ENCODE data around the gene ASIC2.

Gene ASIC2

DNA sequence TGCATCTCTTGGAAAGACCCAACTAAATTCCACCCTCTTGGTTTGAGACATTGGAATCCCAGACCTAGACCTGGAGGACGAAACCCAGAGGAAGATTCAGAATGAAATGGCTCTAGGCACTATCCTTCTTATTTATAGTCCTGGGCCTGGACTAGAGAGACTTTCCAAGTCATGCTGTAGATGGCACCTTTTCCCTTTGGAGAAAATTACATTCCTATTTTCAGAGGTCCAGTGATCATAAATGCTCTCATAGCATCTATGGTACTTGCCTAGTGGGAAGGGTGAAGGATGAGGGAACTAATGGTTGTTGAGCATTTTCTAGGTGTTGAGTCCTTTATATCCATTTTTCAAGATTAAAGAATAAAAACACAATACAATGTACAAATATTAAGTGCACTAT is 264.3 kb downstream of the ASIC2 start:
- H2AFZ ChIP-seq (ENCODE audit: low read length, unreplicated experiment): no peak overlapping the region
- H3K4me1 ChIP-seq (ENCODE audit: control insufficient read depth, insufficient read depth, low read length, unreplicated experiment): no peaks in the 10 kb centered on the region
- H3K27ac ChIP-seq (ENCODE audit: low read depth, low read length): no peak overlapping the region
- H3K79me2 ChIP-seq (ENCODE audit: control insufficient read depth, insufficient read depth, low read length, unreplicated experiment): no peaks in the 10 kb centered on the region
- H3K27me3 ChIP-seq (ENCODE audit: insufficient read depth, low read length): peaks cover 73% of the 10 kb centered on the region
- no peaks in the 10 kb centered on the region for H3K36me3 ChIP-seq (ENCODE audit: insufficient read depth, low read length)
- no peak overlapping the region for H3K4me3 ChIP-seq (ENCODE audit: low read depth, low read length)

- H3K4me1 ChIP-seq (ENCODE audit: control insufficient read depth, insufficient read depth, low read length, unreplicated experiment): no peaks in the 10 kb centered on the region
- no peak overlapping the region for H2AFZ ChIP-seq (ENCODE audit: low read length, unreplicated experiment)
- no peaks in the 10 kb centered on the region for H3K79me2 ChIP-seq (ENCODE audit: control insufficient read depth, insufficient read depth, low read length, unreplicated experiment)
- H3K27ac ChIP-seq (ENCODE audit: low read depth, low read length): no peak overlapping the region
- H3K36me3 ChIP-seq (ENCODE audit: insufficient read depth, low read length): no peaks in the 10 kb centered on the region
- peaks cover 78% of the 10 kb centered on the region for H3K27me3 ChIP-seq (ENCODE audit: insufficient read depth, low read length)
- H3K4me3 ChIP-seq (ENCODE audit: low read depth, low read length): no peak overlapping the region
Observed at GRCh38 chr17:33028061-33028460, 265.0 kb downstream of the ASIC2 start.

- peaks cover 62% of the 10 kb centered on the region for H3K27me3 ChIP-seq (ENCODE audit: insufficient read depth, low read length)
- no peak overlapping the region for H3K4me3 ChIP-seq (ENCODE audit: low read depth, low read length)
- H3K27ac ChIP-seq (ENCODE audit: low read depth, low read length): no peak overlapping the region
- no peak overlapping the region for H2AFZ ChIP-seq (ENCODE audit: low read length, unreplicated experiment)
- no peaks in the 10 kb centered on the region for H3K79me2 ChIP-seq (ENCODE audit: control insufficient read depth, insufficient read depth, low read length, unreplicated experiment)
- no peaks in the 10 kb centered on the region for H3K4me1 ChIP-seq (ENCODE audit: control insufficient read depth, insufficient read depth, low read length, unreplicated experiment)
- no peaks in the 10 kb centered on the region for H3K36me3 ChIP-seq (ENCODE audit: insufficient read depth, low read length)
Observed at GRCh38 chr17:33024688-33025486, 268.2 kb downstream of the ASIC2 start.

- no peaks in the 10 kb centered on the region for H3K4me1 ChIP-seq (ENCODE audit: control insufficient read depth, insufficient read depth, low read length, unreplicated experiment)
- H3K27ac ChIP-seq (ENCODE audit: low read depth, low read length): no peak overlapping the region
Observed at GRCh38 chr17:33023790-33024189, 269.3 kb downstream of the ASIC2 start.

GRCh38 chr17:33021731-33022408 is 271.2 kb downstream of the ASIC2 start:
- Histone ChIP-seq H3K4me3 (ENCODE audit: low read depth, low read length) (no peak overlapping the region), H3K27ac (ENCODE audit: low read depth, low read length) (no peak overlapping the region), H3K79me2 (ENCODE audit: control insufficient read depth, insufficient read depth, low read length, unreplicated experiment) (no peaks in the 10 kb centered on the region), H3K4me1 (ENCODE audit: control insufficient read depth, insufficient read depth, low read length, unreplicated experiment) (no peaks in the 10 kb centered on the region), H3K36me3 (ENCODE audit: insufficient read depth, low read length) (no peaks in the 10 kb centered on the region), H3K27me3 (ENCODE audit: insufficient read depth, low read length) (peaks cover 44% of the 10 kb centered on the region), H2AFZ (ENCODE audit: low read length, unreplicated experiment) (no peak overlapping the region)

More at GRCh38 chr17:33023790-33024189, 269.3 kb downstream of the ASIC2 start:
- no peak overlapping the region for H3K4me3 ChIP-seq (ENCODE audit: low read depth, low read length)
- no peaks in the 10 kb centered on the region for H3K79me2 ChIP-seq (ENCODE audit: control insufficient read depth, insufficient read depth, low read length, unreplicated experiment)
- no peak overlapping the region for H2AFZ ChIP-seq (ENCODE audit: low read length, unreplicated experiment)
- H3K36me3 ChIP-seq (ENCODE audit: insufficient read depth, low read length): no peaks in the 10 kb centered on the region
- H3K27me3 ChIP-seq (ENCODE audit: insufficient read depth, low read length): peaks cover 55% of the 10 kb centered on the region

- H3K27ac ChIP-seq (ENCODE audit: low read depth, low read length): no peak overlapping the region
- no peak overlapping the region for H3K4me3 ChIP-seq (ENCODE audit: low read depth, low read length)
- peaks cover 20% of the 10 kb centered on the region for H3K27me3 ChIP-seq (ENCODE audit: insufficient read depth, low read length)
- no peaks in the 10 kb centered on the region for H3K4me1 ChIP-seq (ENCODE audit: control insufficient read depth, insufficient read depth, low read length, unreplicated experiment)
- H2AFZ ChIP-seq (ENCODE audit: low read length, unreplicated experiment): no peak overlapping the region
- H3K36me3 ChIP-seq (ENCODE audit: insufficient read depth, low read length): no peaks in the 10 kb centered on the region
- H3K79me2 ChIP-seq (ENCODE audit: control insufficient read depth, insufficient read depth, low read length, unreplicated experiment): no peaks in the 10 kb centered on the region
Observed at GRCh38 chr17:33019161-33019890, 273.8 kb downstream of the ASIC2 start.

DNA sequence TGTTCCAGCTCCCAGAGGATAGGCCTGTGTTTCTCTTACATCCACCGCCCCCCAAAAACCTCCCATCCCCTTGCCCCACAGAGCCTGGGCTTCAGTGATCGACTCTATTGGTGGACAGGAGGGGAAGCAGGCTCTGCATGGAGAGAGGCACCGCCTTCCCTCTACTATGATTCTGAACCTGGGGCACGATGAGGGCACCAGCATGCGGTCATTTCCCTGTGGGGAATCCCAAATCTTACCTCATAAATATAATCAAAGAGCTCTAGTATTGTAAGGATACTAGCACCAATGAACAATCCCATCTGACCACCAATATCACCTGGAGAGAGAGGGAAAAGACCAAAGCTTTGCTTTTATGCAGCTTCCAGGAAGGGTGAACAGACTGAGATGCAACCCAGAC is 275.7 kb downstream of the ASIC2 start:
- no peak overlapping the region for H2AFZ ChIP-seq (ENCODE audit: low read length, unreplicated experiment)
- H3K4me3 ChIP-seq (ENCODE audit: low read depth, low read length): no peak overlapping the region
- H3K27ac ChIP-seq (ENCODE audit: low read depth, low read length): no peak overlapping the region
- H3K79me2 ChIP-seq (ENCODE audit: control insufficient read depth, insufficient read depth, low read length, unreplicated experiment): no peaks in the 10 kb centered on the region
- H3K4me1 ChIP-seq (ENCODE audit: control insufficient read depth, insufficient read depth, low read length, unreplicated experiment): peaks cover 17% of the 10 kb centered on the region
- peaks cover 7% of the 10 kb centered on the region; the same call in 1 of the 2 replicates for H3K27me3 ChIP-seq (ENCODE audit: insufficient read depth, low read length)
- H3K36me3 ChIP-seq (ENCODE audit: insufficient read depth, low read length): no peaks in the 10 kb centered on the region

GRCh38 chr17:33016920-33017319 is 276.2 kb downstream of the ASIC2 start:
- Histone ChIP-seq H3K27ac (ENCODE audit: low read depth, low read length) (no peak overlapping the region), H3K27me3 (ENCODE audit: insufficient read depth, low read length) (peaks cover 5% of the 10 kb centered on the region; the same call in 1 of the 2 replicates), H3K36me3 (ENCODE audit: insufficient read depth, low read length) (no peaks in the 10 kb centered on the region)

GRCh38 chr17:33015716-33016346 is 277.3 kb downstream of the ASIC2 start:
- peaks cover 22% of the 10 kb centered on the region for H3K4me1 ChIP-seq (ENCODE audit: control insufficient read depth, insufficient read depth, low read length, unreplicated experiment)
- H3K36me3 ChIP-seq (ENCODE audit: insufficient read depth, low read length): no peaks in the 10 kb centered on the region
- H3K27me3 ChIP-seq (ENCODE audit: insufficient read depth, low read length): peaks cover 5% of the 10 kb centered on the region; the same call in 1 of the 2 replicates
- no peak overlapping the region for H3K4me3 ChIP-seq (ENCODE audit: low read depth, low read length)
- H3K79me2 ChIP-seq (ENCODE audit: control insufficient read depth, insufficient read depth, low read length, unreplicated experiment): no peaks in the 10 kb centered on the region
- no peak overlapping the region for H2AFZ ChIP-seq (ENCODE audit: low read length, unreplicated experiment)
- no peak overlapping the region for H3K27ac ChIP-seq (ENCODE audit: low read depth, low read length)

More at GRCh38 chr17:33016920-33017319, 276.2 kb downstream of the ASIC2 start:
- Histone ChIP-seq H3K79me2 (ENCODE audit: control insufficient read depth, insufficient read depth, low read length, unreplicated experiment) (no peaks in the 10 kb centered on the region), H3K4me3 (ENCODE audit: low read depth, low read length) (no peak overlapping the region), H2AFZ (ENCODE audit: low read length, unreplicated experiment) (no peak overlapping the region), H3K4me1 (ENCODE audit: control insufficient read depth, insufficient read depth, low read length, unreplicated experiment) (peaks cover 22% of the 10 kb centered on the region)

DNA sequence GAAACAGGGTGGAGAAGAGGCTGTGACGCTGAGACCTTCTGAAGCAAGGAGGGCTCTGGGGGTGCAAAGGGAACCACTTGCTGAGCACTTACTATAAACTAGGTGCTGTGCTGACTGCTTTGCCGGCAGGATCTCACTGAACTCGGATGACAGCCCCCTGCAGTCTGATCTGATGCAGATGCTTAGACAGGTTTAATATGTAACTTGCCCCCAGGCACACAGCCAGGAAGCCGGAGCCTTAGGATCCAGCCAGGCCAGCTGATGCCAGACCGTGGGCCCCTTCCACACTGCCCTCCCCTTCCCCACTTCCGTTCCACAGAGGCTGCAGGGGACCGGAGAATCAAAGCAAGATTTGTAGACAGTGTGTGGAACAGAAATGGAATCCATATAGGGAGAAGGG is 278.3 kb downstream of the ASIC2 start:
- Histone ChIP-seq H3K4me3 (ENCODE audit: low read depth, low read length) (no peak overlapping the region), H3K27ac (ENCODE audit: low read depth, low read length) (no peak overlapping the region), H3K4me1 (ENCODE audit: control insufficient read depth, insufficient read depth, low read length, unreplicated experiment) (peaks cover 22% of the 10 kb centered on the region), H3K36me3 (ENCODE audit: insufficient read depth, low read length) (no peaks in the 10 kb centered on the region), H3K79me2 (ENCODE audit: control insufficient read depth, insufficient read depth, low read length, unreplicated experiment) (no peaks in the 10 kb centered on the region), H2AFZ (ENCODE audit: low read length, unreplicated experiment) (no peak overlapping the region), H3K27me3 (ENCODE audit: insufficient read depth, low read length) (peaks cover 3% of the 10 kb centered on the region; the same call in 1 of the 2 replicates)

Data from ACC112 (cell line).